ENCODE results near the gene ANKH. TPM values are rescaled to one million over a fixed set of nuclear protein-coding genes. Genes with fewer than 3 reads are reported as not detected.
A peak's percentile ranks its signal among the peaks of the same experiment; 100 is the strongest.
"Not testable (repeated sequence)": the region's sequence is repeated elsewhere in the genome, so short reads cannot be mapped to it uniquely, and the experiment has no call there.

The ANKH gene
- total and polyA plus RNA-seq, 3 experiments from 2014 or later = 47.0 to 80.5 (median 80.0) TPM

DNA sequence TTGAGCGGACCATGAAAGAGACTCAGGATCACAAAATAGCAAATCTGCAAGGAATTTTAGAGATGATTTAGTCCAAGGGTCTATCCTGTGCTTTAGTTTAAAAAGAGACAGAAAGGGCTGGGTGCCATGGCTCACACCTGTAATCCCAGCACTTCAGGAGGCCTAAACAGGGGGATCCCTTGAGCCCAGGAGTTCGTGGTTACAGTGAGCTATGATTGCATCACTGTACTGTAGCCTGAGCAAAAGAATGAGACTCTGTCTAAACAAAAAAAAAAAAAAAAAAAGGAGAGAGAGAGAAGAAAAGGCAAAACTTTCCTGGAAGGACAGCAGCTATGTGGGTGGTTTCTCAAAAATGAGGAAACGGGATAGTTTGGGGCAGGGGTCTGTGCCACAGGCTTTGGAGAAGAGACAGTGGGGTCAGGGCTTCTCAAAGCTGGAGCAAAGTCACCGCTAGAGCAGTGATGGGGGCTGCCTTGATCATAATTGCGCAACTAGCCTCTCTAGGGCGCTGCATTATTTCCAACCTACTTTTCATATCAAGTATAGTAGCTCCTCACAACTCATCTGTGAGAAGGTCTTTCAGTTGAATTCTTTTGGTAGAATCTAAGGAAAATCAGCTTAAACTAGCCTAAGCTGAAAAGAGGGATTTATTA is 8.5 kb upstream of the ANKH start:
- no peaks in the 10 kb centered on the region for H3K36me3 ChIP-seq (ENCODE audit: insufficient read depth, low read length)
- no peaks in the 10 kb centered on the region for H3K27me3 ChIP-seq (ENCODE audit: insufficient read depth, low read length, poor library complexity, severe bottlenecking)
- Mint-ChIP-seq H3K27ac (no peak overlapping the region), H3K4me1 (no peaks in the 10 kb centered on the region), H3K27me3 (peaks cover 8 to 13% of the 10 kb centered on the region in 2 donors), H3K4me3 (no peak overlapping the region), H3K36me3 (no peaks in the 10 kb centered on the region), H3K9me3 (no peaks in the 10 kb centered on the region)
- H3K9me3 ChIP-seq (ENCODE audit: low read length) = no peaks in the 10 kb centered on the region
- H3K4me1 ChIP-seq (ENCODE audit: insufficient read depth, low read length) = no peaks in the 10 kb centered on the region
- H3K4me3 ChIP-seq (ENCODE audit: low read length) = no peak overlapping the region
- no peak for DNase-seq
- no peak overlapping the region for H3K27ac ChIP-seq (ENCODE audit: low read depth, low read length)
- POLR2A ChIA-PET = no interaction called here
- CTCF ChIA-PET = interaction anchor here (1.4 kb wide), 1 partner anchor 10 kb away, joined by 3 read pairs; no protein-coding TSS in a partner anchor

DNA sequence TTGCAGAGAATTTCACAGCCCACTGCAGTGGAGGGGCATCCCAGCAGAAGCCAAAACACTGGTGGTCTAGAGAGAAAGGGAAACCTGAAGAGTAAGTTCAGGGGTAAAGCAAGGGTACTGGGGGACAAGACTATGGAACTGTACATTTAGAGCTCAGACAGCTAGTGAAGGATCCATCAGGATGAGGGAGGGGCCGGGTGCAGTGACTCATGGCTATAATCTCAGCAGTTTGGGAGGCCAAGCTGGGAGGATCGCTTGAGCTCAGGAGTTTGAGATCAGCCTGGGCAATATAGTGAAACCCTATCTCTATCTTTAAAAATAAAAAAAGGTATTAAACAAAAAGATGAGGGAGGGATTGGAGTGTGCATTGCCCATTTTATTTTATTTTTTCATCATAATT is 7.8 kb upstream of the ANKH start:
- peaks cover 6 to 13% of the 10 kb centered on the region in 2 donors for H3K27me3 Mint-ChIP-seq
- peak overlapping the region in 1 of 7 donors; percentile 15 for H3K4me3 Mint-ChIP-seq
- Histone ChIP-seq H3K4me1 (ENCODE audit: insufficient read depth, low read length) (no peaks in the 10 kb centered on the region), H3K4me3 (ENCODE audit: low read length) (no peak overlapping the region), H3K36me3 (ENCODE audit: insufficient read depth, low read length) (no peaks in the 10 kb centered on the region), H3K27me3 (ENCODE audit: insufficient read depth, low read length, poor library complexity, severe bottlenecking) (no peaks in the 10 kb centered on the region), H3K9me3 (ENCODE audit: low read length) (no peaks in the 10 kb centered on the region), H3K27ac (ENCODE audit: low read depth, low read length) (no peak overlapping the region)
- no peak for DNase-seq
- ChIA-PET POLR2A (no interaction called here), CTCF (interaction anchor here (1.4 kb wide), 1 partner anchor 9 kb away, joined by 3 read pairs; no protein-coding TSS in a partner anchor)
- H3K9me3 Mint-ChIP-seq = no peaks in the 10 kb centered on the region
- H3K36me3 Mint-ChIP-seq = no peaks in the 10 kb centered on the region
- no peak overlapping the region for H3K27ac Mint-ChIP-seq
- H3K4me1 Mint-ChIP-seq = peaks cover 0 to 2% (median 1%) of the 10 kb centered on the region in 3 donors

DNA sequence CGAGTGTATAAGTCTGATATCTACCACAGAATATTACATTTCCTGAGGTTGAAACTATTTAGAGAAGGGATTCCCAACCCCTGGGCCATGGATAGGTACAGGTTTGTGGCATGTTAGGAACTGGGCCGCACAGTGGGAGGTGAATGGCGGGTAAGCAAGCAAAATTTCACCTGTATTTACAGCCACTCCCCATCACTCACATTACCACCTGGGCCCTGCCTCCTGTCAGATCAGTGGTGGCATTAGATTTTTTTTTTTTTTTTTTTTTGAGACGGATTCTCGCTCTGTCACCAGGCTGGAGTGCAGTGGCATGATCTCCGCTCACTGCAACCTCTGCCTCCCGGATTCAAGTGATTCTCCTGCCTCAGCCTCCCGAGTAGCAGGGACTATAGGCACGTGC is 6.6 kb upstream of the ANKH start:
- CTCF ChIA-PET = interaction anchor here (1.0 kb wide), 1 partner anchor 152 kb away, joined by 3 read pairs; no protein-coding TSS in a partner anchor
- H3K27ac ChIP-seq (ENCODE audit: low read depth, low read length); POLR2A ChIA-PET; H3K4me3 Mint-ChIP-seq; H3K4me1 ChIP-seq (ENCODE audit: insufficient read depth, low read length); DNase-seq; H3K9me3 ChIP-seq (ENCODE audit: low read length); H3K27ac Mint-ChIP-seq; H3K36me3 Mint-ChIP-seq; H3K36me3 ChIP-seq (ENCODE audit: insufficient read depth, low read length); H3K4me1 Mint-ChIP-seq; H3K4me3 ChIP-seq (ENCODE audit: low read length); H3K27me3 ChIP-seq (ENCODE audit: insufficient read depth, low read length, poor library complexity, severe bottlenecking); H3K9me3 Mint-ChIP-seq: not testable (repeated sequence)
- H3K27me3 Mint-ChIP-seq = peaks cover 6 to 13% of the 10 kb centered on the region in 2 donors

DNA sequence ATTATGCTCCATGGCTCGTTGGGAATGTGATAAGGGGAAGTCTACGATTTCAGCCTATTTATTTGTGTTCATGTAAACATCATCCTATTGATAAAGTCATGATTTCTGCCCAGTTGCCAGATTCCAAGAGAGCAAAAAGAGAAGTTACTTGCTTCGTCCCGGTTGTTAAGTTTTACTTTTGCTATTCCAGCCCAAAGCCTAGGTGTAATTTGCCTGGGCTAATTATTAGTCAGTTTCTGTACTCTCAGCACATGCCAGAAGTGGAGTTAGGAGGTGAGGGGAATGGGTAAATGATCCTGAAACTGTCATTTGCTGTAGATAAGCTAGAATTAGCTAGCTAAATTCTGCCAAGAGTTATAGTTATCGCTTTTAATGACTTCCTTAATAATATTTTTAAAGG is 4.5 kb upstream of the ANKH start:
- no peak for DNase-seq

DNA sequence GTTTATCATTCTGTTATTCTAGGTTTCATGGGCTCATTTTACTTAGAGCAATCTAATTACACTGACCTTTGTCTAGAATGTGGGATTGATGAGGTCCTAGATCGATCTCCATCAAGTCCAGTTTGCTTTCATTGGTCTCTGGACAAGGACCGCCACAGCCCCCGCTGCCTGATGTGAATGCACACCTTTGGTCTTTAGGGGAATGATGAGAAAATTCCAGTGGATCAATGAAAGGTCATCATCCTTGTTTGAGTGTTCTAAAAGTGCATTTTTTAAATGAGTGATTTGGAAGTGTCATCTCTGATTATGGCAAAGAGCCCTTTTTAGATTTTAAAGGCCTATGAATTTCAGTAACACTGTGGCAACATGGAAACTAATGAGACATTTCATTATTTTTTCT is 2.2 kb upstream of the ANKH start:
- ChIA-PET POLR2A (no interaction called here), CTCF (interaction anchor here (1.1 to 1.5 kb wide), 3 partner anchors 129 to 151 kb away, joined by 4 read pairs; no protein-coding TSS in a partner anchor)
- H3K9me3 ChIP-seq (ENCODE audit: low read length) = no peaks in the 10 kb centered on the region
- no peaks in the 10 kb centered on the region for H3K27me3 ChIP-seq (ENCODE audit: insufficient read depth, low read length, poor library complexity, severe bottlenecking)
- no peak for DNase-seq
- H3K27ac Mint-ChIP-seq = peak overlapping the region in 5 of 8 donors; percentile 29 to 72 (median 56)
- peaks cover 0 to 7% (median 0%) of the 10 kb centered on the region in 3 donors for H3K36me3 Mint-ChIP-seq
- H3K27ac ChIP-seq (ENCODE audit: low read depth, low read length) = no peak overlapping the region
- H3K4me3 Mint-ChIP-seq = peak overlapping the region in 6 of 7 donors; percentile 28 to 72 (median 56)
- H3K4me3 ChIP-seq (ENCODE audit: low read length) = no peak overlapping the region
- no peaks in the 10 kb centered on the region for H3K36me3 ChIP-seq (ENCODE audit: insufficient read depth, low read length)
- no peaks in the 10 kb centered on the region for H3K9me3 Mint-ChIP-seq
- peaks cover 24 to 35% (median 29%) of the 10 kb centered on the region in 3 donors for H3K4me1 Mint-ChIP-seq
- peaks cover 10% of the 10 kb centered on the region for H3K4me1 ChIP-seq (ENCODE audit: insufficient read depth, low read length)
- H3K27me3 Mint-ChIP-seq = no peaks in the 10 kb centered on the region

More for the DNA sequence above, 4.5 kb upstream of the ANKH start:
- H3K27me3 ChIP-seq (ENCODE audit: insufficient read depth, low read length, poor library complexity, severe bottlenecking) = no peaks in the 10 kb centered on the region
- CTCF ChIA-PET = no interaction called here
- no peak overlapping the region for H3K4me3 Mint-ChIP-seq
- H3K27ac Mint-ChIP-seq = peak overlapping the region in 2 of 8 donors; percentile 5 to 15
- H3K27ac ChIP-seq (ENCODE audit: low read depth, low read length) = no peak overlapping the region
- H3K27me3 Mint-ChIP-seq = peaks cover 4 to 12% of the 10 kb centered on the region in 2 donors
- no peaks in the 10 kb centered on the region for H3K36me3 ChIP-seq (ENCODE audit: insufficient read depth, low read length)
- H3K4me1 ChIP-seq (ENCODE audit: insufficient read depth, low read length) = no peaks in the 10 kb centered on the region
- H3K4me3 ChIP-seq (ENCODE audit: low read length) = no peak overlapping the region
- H3K36me3 Mint-ChIP-seq = no peaks in the 10 kb centered on the region
- H3K9me3 ChIP-seq (ENCODE audit: low read length) = no peaks in the 10 kb centered on the region
- H3K4me1 Mint-ChIP-seq = peaks cover 5 to 13% (median 7%) of the 10 kb centered on the region in 3 donors
- no peaks in the 10 kb centered on the region for H3K9me3 Mint-ChIP-seq
- POLR2A ChIA-PET = no interaction called here

DNA sequence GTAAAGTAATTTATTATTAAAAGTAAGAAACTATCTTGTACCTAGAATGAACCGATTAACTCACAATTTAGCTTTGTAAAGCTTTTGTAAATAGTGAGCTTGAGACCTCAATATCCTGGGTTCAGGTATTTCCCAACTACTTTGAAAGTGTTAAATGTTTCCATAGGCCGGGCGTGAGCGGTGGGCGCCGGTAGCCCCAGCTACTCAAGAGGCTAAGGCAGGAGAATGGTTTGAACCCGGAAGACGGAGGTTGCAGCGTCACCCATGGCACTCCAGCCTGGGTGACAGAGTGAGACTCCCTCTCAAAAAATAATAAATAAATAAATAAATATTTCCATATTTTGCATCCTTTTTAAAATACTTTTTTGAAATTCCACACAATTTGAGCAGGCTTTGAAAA is 1.5 kb upstream of the ANKH start:
- H3K4me1 ChIP-seq (ENCODE audit: insufficient read depth, low read length) = peaks cover 10% of the 10 kb centered on the region
- no peaks in the 10 kb centered on the region for H3K27me3 ChIP-seq (ENCODE audit: insufficient read depth, low read length, poor library complexity, severe bottlenecking)
- peak overlapping the region in 4 of 8 donors; percentile 84 to 95 (median 90) for H3K27ac Mint-ChIP-seq
- peaks cover 0 to 7% (median 0%) of the 10 kb centered on the region in 3 donors for H3K36me3 Mint-ChIP-seq
- H3K27me3 Mint-ChIP-seq = no peaks in the 10 kb centered on the region
- DNase-seq = no peak
- ChIA-PET POLR2A (interaction anchor here (0.6 kb wide), 1 partner anchor 63 kb away, joined by 3 read pairs; no protein-coding TSS in a partner anchor), CTCF (interaction anchor here (0.9 to 1.8 kb wide), 7 partner anchors 9 to 206 kb away, joined by 3 to 4 read pairs (median 4); no protein-coding TSS in a partner anchor)
- H3K4me1 Mint-ChIP-seq = peaks cover 25 to 41% (median 34%) of the 10 kb centered on the region in 3 donors
- no peak overlapping the region for H3K4me3 ChIP-seq (ENCODE audit: low read length)
- peak overlapping the region; percentile 88 to 97 (median 93) for H3K4me3 Mint-ChIP-seq
- H3K27ac ChIP-seq (ENCODE audit: low read depth, low read length) = peak overlapping the region; percentile 58
- H3K9me3 Mint-ChIP-seq = no peaks in the 10 kb centered on the region
- H3K36me3 ChIP-seq (ENCODE audit: insufficient read depth, low read length) = no peaks in the 10 kb centered on the region
- H3K9me3 ChIP-seq (ENCODE audit: low read length) = no peaks in the 10 kb centered on the region

DNA sequence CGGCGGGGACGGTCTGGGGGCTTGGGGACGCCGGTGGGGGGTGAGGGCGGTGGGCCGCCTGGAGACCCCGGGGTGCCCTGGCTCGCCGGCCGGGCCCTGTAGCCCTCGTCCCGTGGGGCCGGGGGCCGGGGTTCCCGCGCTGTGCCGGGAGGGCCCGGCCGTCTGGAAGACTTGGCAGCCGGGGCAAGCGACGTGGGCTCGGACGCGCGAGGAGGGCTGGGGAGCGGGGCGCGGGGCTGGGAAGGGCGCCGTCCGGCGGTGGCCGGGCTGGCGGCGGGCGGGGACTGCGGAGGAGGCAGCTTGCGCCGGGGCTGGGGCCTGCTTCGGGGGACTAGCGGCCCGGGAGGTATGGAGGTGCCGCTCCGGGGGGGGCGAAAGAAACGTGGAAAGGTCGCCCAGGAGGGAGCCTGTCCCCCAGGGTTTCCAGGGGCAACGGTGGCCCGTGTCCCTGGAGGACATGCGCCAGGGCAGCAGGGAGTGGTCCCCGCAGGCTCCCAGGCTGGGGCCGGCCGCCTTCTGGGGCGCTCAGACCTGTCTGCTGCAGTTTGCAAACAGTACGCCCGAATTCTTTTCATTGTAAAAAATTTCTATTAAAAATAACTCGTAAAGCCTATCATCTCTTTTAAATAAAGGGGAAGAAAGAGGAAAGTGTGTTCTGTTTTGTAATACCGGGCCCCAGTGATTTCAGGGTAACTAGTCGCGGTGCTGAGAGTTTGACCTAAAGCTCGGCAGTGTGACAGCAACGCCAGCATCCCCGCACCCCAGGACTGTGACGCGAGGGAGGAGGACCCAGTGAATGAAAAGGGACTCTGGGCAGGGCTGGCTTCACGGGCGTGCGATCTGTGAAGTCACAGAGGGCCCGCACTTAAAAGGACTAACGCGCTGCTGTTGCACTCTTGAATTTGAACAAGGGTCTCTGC is 752 bp upstream of the ANKH start:
- H3K27ac Mint-ChIP-seq = peak overlapping the region; percentile 84 to 96 (median 93)
- peak overlapping the region; percentile 58 for H3K27ac ChIP-seq (ENCODE audit: low read depth, low read length)
- no peaks in the 10 kb centered on the region for H3K9me3 ChIP-seq (ENCODE audit: low read length)
- ChIA-PET POLR2A (interaction anchor here (0.6 to 1.0 kb wide), 3 partner anchors 62 to 290 kb away, joined by 3 to 10 read pairs (median 4); no protein-coding TSS in a partner anchor), CTCF (interaction anchor here (0.9 to 1.8 kb wide), 6 partner anchors 10 to 206 kb away, joined by 3 to 4 read pairs (median 4); no protein-coding TSS in a partner anchor)
- H3K27me3 ChIP-seq (ENCODE audit: insufficient read depth, low read length, poor library complexity, severe bottlenecking) = no peaks in the 10 kb centered on the region
- no peaks in the 10 kb centered on the region for H3K36me3 ChIP-seq (ENCODE audit: insufficient read depth, low read length)
- peaks cover 0 to 7% (median 0%) of the 10 kb centered on the region in 3 donors for H3K36me3 Mint-ChIP-seq
- DNase-seq = peak; percentile 31 to 62 (median 46)
- H3K27me3 Mint-ChIP-seq = no peaks in the 10 kb centered on the region
- H3K4me1 ChIP-seq (ENCODE audit: insufficient read depth, low read length) = peaks cover 10% of the 10 kb centered on the region
- H3K4me3 Mint-ChIP-seq = peak overlapping the region; percentile 88 to 97 (median 93)
- H3K4me1 Mint-ChIP-seq = peaks cover 26 to 46% (median 40%) of the 10 kb centered on the region in 3 donors
- H3K9me3 Mint-ChIP-seq = no peaks in the 10 kb centered on the region
- peak overlapping the region; percentile 64 for H3K4me3 ChIP-seq (ENCODE audit: low read length)

Measured in CD8-positive, alpha-beta memory T cell (primary cell).